ENCODE results near the gene PRDM16.

Gene PRDM16

DNA sequence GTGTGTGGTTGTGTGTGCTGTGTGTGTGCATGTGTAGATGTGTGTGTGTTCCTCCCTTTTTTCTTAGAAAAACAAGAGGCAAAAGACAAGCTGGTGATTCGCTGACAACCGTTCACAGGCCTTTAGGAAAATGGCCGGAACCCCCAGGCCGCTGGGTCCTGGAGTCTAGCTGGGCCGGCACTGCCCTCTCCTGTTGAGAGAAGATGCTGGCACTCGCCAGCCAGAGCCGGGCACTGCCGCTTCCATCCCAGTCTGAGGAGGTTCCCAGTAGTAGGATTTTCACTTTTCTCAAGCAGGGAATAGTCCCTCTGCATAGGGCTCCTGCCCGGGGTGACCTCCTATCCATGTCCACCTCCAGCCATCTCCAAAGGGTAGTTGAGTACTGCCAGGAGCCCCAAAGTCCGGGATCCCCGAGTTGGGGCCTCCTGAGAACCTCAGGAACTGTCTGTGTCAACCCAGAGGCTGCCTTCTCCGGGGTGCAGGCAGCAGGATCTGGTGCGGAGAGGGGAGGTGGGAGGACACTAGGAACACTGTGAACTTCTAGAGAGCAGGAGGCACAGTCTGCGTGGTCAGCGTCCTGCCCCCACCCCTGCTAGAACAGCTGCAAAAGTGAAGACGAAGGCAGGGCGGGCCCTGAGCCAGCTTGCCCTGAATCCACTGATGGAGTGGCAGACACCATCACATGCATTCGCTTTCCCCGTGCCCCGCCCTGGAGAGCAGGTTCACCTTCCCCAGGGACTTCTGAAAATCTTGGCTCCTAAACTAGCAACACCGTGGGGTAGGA is 341.3 kb downstream of the PRDM16 start:
- DNase-seq = no peak

DNA sequence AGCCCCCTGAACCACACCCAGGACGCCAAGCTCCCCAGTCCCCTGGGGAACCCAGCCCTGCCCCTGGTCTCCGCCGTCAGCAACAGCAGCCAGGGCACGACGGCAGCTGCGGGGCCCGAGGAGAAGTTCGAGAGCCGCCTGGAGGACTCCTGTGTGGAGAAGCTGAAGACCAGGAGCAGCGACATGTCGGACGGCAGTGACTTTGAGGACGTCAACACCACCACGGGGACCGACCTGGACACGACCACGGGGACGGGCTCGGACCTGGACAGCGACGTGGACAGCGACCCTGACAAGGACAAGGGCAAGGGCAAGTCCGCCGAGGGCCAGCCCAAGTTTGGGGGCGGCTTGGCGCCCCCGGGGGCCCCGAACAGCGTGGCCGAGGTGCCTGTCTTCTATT is 342.8 kb downstream of the PRDM16 start:
- no peak for DNase-seq

- DNase-seq = no peak
These were observed 343.4 kb downstream of the PRDM16 start for GRCh38 chr1:3412376-3412775.

GRCh38 chr1:3413975-3414710 is 345.1 kb downstream of the PRDM16 start:
- DNase-seq = no peak

- no peak for DNase-seq
These were observed 346.5 kb downstream of the PRDM16 start for GRCh38 chr1:3415260-3416090.

- DNase-seq = no peak
These were observed 348.2 kb downstream of the PRDM16 start for GRCh38 chr1:3417082-3417739.

DNA sequence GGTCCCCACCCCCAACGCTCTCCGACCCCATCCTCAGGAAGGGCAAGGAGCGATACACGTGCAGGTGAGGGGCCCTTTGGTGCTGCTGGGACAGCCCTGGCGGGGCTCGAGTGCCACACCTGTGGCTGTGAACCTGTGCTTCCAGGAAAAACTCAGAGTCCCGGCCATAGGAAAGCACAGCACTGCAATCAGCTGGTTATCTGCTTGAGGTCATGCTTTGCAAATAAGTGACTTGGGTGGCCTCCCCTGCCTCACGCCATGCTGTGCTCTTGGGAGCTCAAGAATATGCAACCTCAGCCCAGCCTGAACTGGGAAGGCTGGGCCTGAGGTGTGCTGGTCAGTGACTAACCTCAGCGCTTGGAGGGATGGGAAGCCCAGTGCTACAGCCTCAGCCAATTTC is 348.9 kb downstream of the PRDM16 start:
- no peak for DNase-seq

DNA sequence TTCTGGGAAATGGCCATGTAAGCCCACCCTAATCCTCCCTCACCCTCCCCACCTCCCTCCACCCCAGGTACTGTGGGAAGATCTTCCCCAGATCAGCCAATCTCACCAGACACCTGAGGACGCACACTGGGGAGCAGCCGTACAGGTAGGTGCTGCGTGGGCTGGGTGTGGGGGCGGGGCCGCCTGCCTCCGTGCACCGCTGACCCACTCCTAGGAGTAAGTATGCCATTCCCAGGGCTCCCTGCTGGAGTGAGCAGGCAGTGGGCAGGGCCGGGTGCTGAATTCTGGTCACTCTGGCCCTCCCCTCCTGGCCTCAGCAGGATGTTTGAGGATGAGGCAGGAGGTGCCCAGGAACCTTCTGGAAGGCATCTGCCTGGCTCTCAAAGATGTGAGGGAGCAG is 349.6 kb downstream of the PRDM16 start:
- DNase-seq = no peak

DNA sequence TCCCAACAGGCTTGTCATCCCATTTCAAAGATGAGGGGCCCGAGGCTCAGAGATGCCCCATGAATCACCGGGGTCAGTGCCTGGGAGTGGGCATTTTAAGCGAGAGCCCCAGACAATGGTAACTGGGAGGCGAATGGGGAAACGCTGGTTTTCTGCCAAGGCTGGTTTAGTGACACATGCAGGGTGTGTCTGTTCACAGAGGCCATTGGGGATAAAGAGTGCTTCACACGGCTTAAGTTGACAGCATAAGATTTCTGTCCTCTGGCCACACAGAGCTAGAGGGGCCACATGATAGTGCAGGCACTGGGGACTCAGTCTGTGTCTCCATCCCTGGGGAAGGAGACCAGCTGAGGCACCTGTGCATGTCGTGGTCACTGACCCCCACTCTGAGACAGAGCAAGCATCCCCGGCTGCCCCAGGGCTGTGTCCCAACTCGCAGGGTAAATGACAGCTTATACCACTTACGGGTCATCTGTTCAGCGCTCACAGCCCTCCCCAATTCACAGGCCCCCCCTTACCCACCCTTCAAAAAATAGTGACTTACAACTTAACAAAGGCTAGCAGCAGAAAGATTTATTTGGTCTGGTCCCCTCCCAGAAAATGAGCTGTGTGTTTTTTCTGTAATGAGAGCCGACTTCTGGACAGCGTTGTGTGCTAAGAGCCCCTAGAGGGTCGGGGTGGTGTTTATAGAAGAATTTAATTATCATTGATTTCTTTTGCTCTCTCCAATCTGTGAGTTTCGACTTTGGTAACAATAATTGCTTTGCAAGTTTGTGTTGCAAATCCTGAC is 350.6 kb downstream of the PRDM16 start:
- no peak for DNase-seq

GRCh38 chr1:3420218-3420951 is 351.4 kb downstream of the PRDM16 start:
- no peak for DNase-seq

- no peak for DNase-seq
These were observed 353.6 kb downstream of the PRDM16 start for GRCh38 chr1:3422638-3423037.

GRCh38 chr1:3423245-3423829 is 354.3 kb downstream of the PRDM16 start:
- no peak for DNase-seq

DNA sequence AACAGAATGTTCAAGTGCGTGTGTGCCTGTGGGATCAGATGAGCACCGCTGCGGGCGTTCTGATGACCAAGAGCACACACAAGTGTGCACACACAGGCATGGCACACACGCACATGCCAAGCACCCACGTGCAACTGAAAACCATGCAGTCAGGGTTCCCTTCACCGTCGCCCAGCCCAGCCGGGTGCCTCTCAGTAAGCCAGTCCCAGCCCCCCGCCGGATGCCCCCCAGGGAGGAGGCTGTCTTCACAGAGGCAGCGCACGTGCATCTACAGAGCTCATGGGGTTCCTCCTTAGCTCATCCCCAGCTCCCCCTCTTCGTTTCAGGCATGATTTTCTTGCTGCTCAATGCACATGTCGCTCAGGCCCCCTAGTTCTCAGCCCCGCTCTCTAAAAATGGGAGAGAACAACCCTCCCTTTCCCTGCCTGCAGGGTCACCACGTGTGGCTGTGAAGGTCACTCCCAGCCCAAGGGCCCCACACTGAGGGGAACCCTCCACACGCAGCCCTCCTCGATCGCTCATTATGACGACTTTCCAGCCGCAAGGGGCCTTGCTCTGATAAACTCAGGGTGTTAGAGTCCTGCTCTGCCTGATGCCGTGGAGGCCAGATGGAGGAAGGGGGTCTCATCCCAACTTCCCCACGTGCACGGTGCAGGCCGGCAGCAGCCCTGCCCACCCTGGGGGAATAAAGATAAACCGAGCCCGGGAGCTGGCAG is 355.1 kb downstream of the PRDM16 start:
- no peak for DNase-seq

GRCh38 chr1:3425486-3426215 is 356.6 kb downstream of the PRDM16 start:
- no peak for DNase-seq

DNA sequence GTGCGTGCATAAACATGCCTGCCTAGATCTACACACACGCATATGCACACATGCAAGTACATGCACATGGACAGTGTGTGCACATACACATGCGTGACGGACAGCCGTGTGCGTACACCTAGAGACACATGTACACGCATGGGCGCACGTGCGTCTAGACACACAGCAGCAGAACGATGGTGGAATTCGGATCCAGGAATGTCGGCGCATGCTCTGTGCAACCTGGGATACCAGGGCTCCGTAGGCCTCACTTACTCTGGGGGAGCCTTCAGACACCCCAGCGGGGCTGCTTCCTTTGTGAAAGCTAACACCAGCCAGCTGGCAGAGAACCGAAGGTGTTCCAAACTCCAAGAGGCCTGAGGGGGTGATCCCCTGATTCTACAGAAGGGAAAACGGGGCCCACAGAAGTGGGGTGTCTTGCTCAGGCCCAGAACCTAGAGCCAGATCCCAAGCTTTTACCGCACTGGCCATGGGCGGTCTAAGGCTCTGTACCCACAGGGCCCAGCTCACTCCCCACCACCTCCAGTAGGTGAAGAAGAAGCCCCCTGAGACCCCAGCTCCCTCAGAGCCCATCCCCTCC is 358.0 kb downstream of the PRDM16 start:
- DNase-seq = no peak

- DNase-seq = no peak
These were observed 359.0 kb downstream of the PRDM16 start for GRCh38 chr1:3427711-3428704.

DNA sequence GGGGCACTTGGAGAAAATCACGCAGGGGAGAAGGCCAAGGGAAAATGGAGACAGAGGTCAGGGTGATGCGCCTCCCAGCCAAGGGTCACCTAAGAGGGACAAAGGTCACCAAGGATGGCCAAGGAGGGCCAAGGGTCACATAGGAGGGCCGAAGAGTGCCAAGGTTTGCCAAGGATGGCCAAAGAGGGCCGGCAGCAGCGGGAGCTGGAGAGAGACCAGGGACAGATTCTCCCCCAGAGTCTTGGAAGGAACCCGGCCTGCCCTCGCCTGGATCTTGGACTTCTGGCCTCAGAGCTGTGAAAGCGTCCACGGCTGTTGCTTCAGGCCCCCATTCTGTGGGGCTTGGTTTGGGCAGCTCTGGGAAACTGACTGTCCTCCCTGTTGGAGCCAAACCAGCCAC is 359.9 kb downstream of the PRDM16 start:
- no peak for DNase-seq

GRCh38 chr1:3429320-3429719 is 360.3 kb downstream of the PRDM16 start:
- DNase-seq = no peak
